ENCODE data around the gene RAX.

The RAX gene

GRCh38 chr18:59272891-59273758, at the start of gene RAX:
Gene RAX, minus strand, starts transcription at chr18:59273454. Its CDS starts 248 bp downstream, at chr18:59273206.
- DNase-seq (ENCODE audit: low read depth in 2 of 2) = no peak

GRCh38 chr18:59318460-59319050, 45.3 kb upstream of the RAX start, which contains the start of gene CPLX4:
Gene CPLX4, minus strand, starts transcription at chr18:59318649. Its CDS starts 187 bp downstream, at chr18:59318462.
- DNase-seq (ENCODE audit: low read depth in 2 of 2) = no peak

- DNase-seq (ENCODE audit: low read depth in 2 of 2) = no peak
Observed at GRCh38 chr18:59311631-59312030, 38.4 kb upstream of the RAX start.

- DNase-seq (ENCODE audit: low read depth in 2 of 2) = no peak
Observed at GRCh38 chr18:59308938-59309260, 35.6 kb upstream of the RAX start.

GRCh38 chr18:59308248-59308937, 35.1 kb upstream of the RAX start:
- DNase-seq (ENCODE audit: low read depth in 2 of 2) = peak; percentile 39 to 47

- DNase-seq (ENCODE audit: low read depth in 2 of 2) = no peak
Observed at GRCh38 chr18:59306640-59307039, 33.4 kb upstream of the RAX start.

GRCh38 chr18:59305295-59305694, 32.0 kb upstream of the RAX start:
- no peak for DNase-seq (ENCODE audit: low read depth in 2 of 2)

- no peak for DNase-seq (ENCODE audit: low read depth in 2 of 2)
Observed at GRCh38 chr18:59303656-59304195, 30.5 kb upstream of the RAX start.

- no peak for DNase-seq (ENCODE audit: low read depth in 2 of 2)
Observed at GRCh38 chr18:59303006-59303405, 29.8 kb upstream of the RAX start.

- no peak for DNase-seq (ENCODE audit: low read depth in 2 of 2)
Observed at GRCh38 chr18:59301929-59302328, 28.7 kb upstream of the RAX start.

- DNase-seq (ENCODE audit: low read depth in 2 of 2) = no peak
Observed at GRCh38 chr18:59300676-59301285, 27.5 kb upstream of the RAX start.

GRCh38 chr18:59298871-59299270, 25.6 kb upstream of the RAX start:
- DNase-seq (ENCODE audit: low read depth in 2 of 2) = no peak

- DNase-seq (ENCODE audit: low read depth in 2 of 2) = no peak
Observed at GRCh38 chr18:59293317-59293716, 20.1 kb upstream of the RAX start.

- no peak for DNase-seq (ENCODE audit: low read depth in 2 of 2)
Observed at GRCh38 chr18:59286341-59286740, 13.1 kb upstream of the RAX start.

GRCh38 chr18:59282341-59282740, 9.1 kb upstream of the RAX start:
- no peak for DNase-seq (ENCODE audit: low read depth in 2 of 2)

- DNase-seq (ENCODE audit: low read depth in 2 of 2) = no peak
Observed at GRCh38 chr18:59279722-59280121, 6.5 kb upstream of the RAX start.

GRCh38 chr18:59279193-59279592, 5.9 kb upstream of the RAX start:
- no peak for DNase-seq (ENCODE audit: low read depth in 2 of 2)

- DNase-seq (ENCODE audit: low read depth in 2 of 2) = no peak
Observed at GRCh38 chr18:59278793-59279192, 5.5 kb upstream of the RAX start.

- no peak for DNase-seq (ENCODE audit: low read depth in 2 of 2)
Observed at GRCh38 chr18:59276047-59276446, 2.8 kb upstream of the RAX start.

- DNase-seq (ENCODE audit: low read depth in 2 of 2) = no peak
Observed at GRCh38 chr18:59275406-59275949, 2.2 kb upstream of the RAX start.

- no peak for DNase-seq (ENCODE audit: low read depth in 2 of 2)
Observed at GRCh38 chr18:59274533-59274928, 1.3 kb upstream of the RAX start.
